Neural crest cell (in vitro differentiated cells): ENCODE results near the gene ZNF638. TPM values are rescaled to one million over a fixed set of nuclear protein-coding genes. Genes with fewer than 3 reads are reported as not detected.
A peak's percentile ranks its signal among the peaks of the same experiment; 100 is the strongest.

Experiments used
- DNase-seq: peaks from one replicate; pipeline ENCODE4 v3.0.0; 2021; ENCODE audit warnings: low read depth, mixed read lengths, low spot score
- H3K27ac Mint-ChIP-seq: one replicate; pipeline ENCODE4 v1.8.0; 2021; ENCODE audit warnings: mild to moderate bottlenecking, mixed read lengths; ENCODE audit not compliant: unreplicated experiment
- H3K27me3 Mint-ChIP-seq: 2 replicates; pipeline ENCODE4 v1.8.0; 2021; ENCODE audit warnings: low read depth, mild to moderate bottlenecking, mixed read lengths
- H3K36me3 Mint-ChIP-seq: 2 replicates; pipeline ENCODE4 v1.8.0; 2021; ENCODE audit warnings: low read depth, mild to moderate bottlenecking, mixed read lengths
- H3K4me1 Mint-ChIP-seq: 2 replicates; pipeline ENCODE4 v1.8.0; 2021; ENCODE audit warnings: mixed read lengths
- H3K4me3 Mint-ChIP-seq: one replicate; pipeline ENCODE4 v1.8.0; 2021; ENCODE audit warnings: mild to moderate bottlenecking, mixed read lengths
- H3K9me3 Mint-ChIP-seq: 2 replicates; pipeline ENCODE4 v1.8.0; 2021; ENCODE audit warnings: mixed read lengths
- CTCF ChIP-seq: fragments of 200-600 bp; sonication (generic); conservative IDR thresholded peaks from 2 replicates; pipeline ENCODE4 v1.5.0; 2021; ENCODE audit warnings: antibody characterized with exemption, mild to moderate bottlenecking
- total RNA-seq: library from RNA; stranded (reverse); gene quantifications from 2 replicates; pipeline ENCODE4 v1.2.1, GENCODE V29; 2021

The ZNF638 gene
- total RNA-seq, 1 donor from 2014 or later: 159 TPM

- no peak for DNase-seq
- TF ChIP-seq CTCF: no peak
Observed at GRCh38 chr2:71417300-71418202, 86.0 kb downstream of the ZNF638 start.

GRCh38 chr2:71419145-71419544 is 87.6 kb downstream of the ZNF638 start:
- Mint-ChIP-seq H3K27me3 (no peaks in the 10 kb centered on the region), H3K9me3 (no peaks in the 10 kb centered on the region), H3K27ac (no peak overlapping the region), H3K4me3 (no peak overlapping the region), H3K36me3 (peaks cover 13% of the 10 kb centered on the region), H3K4me1 (peaks cover 20% of the 10 kb centered on the region)
- no peak for TF ChIP-seq CTCF
- DNase-seq: no peak

More at GRCh38 chr2:71417300-71418202, 86.0 kb downstream of the ZNF638 start:
- peak overlapping the region; percentile 91 for H3K27ac Mint-ChIP-seq
- H3K4me3 Mint-ChIP-seq: peak overlapping the region; percentile 86
- H3K36me3 Mint-ChIP-seq: peaks cover 7% of the 10 kb centered on the region
- H3K27me3 Mint-ChIP-seq: no peaks in the 10 kb centered on the region
- H3K9me3 Mint-ChIP-seq: no peaks in the 10 kb centered on the region
- peaks cover 6% of the 10 kb centered on the region for H3K4me1 Mint-ChIP-seq

- DNase-seq: no peak
- no peak overlapping the region for H3K4me3 Mint-ChIP-seq
- no peaks in the 10 kb centered on the region for H3K9me3 Mint-ChIP-seq
- no peaks in the 10 kb centered on the region for H3K27me3 Mint-ChIP-seq
- H3K36me3 Mint-ChIP-seq: peaks cover 13% of the 10 kb centered on the region
- no peak overlapping the region for H3K27ac Mint-ChIP-seq
- TF ChIP-seq CTCF: no peak
- H3K4me1 Mint-ChIP-seq: peaks cover 20% of the 10 kb centered on the region
Observed at GRCh38 chr2:71419976-71420375, 88.4 kb downstream of the ZNF638 start.

GRCh38 chr2:71422786-71423185 is 91.2 kb downstream of the ZNF638 start:
- peak overlapping the region; percentile 54 for H3K27ac Mint-ChIP-seq
- no peaks in the 10 kb centered on the region for H3K27me3 Mint-ChIP-seq
- peaks cover 14% of the 10 kb centered on the region for H3K4me1 Mint-ChIP-seq
- DNase-seq: no peak
- no peaks in the 10 kb centered on the region for H3K9me3 Mint-ChIP-seq
- H3K4me3 Mint-ChIP-seq: no peak overlapping the region
- TF ChIP-seq CTCF: no peak
- peaks cover 21% of the 10 kb centered on the region for H3K36me3 Mint-ChIP-seq

GRCh38 chr2:71423817-71424420 is 92.3 kb downstream of the ZNF638 start:
- no peak for TF ChIP-seq CTCF
- H3K36me3 Mint-ChIP-seq: peaks cover 28% of the 10 kb centered on the region
- no peaks in the 10 kb centered on the region for H3K9me3 Mint-ChIP-seq
- H3K4me1 Mint-ChIP-seq: peaks cover 14% of the 10 kb centered on the region
- no peak overlapping the region for H3K27ac Mint-ChIP-seq
- DNase-seq: no peak
- no peak overlapping the region for H3K4me3 Mint-ChIP-seq
- H3K27me3 Mint-ChIP-seq: no peaks in the 10 kb centered on the region
